B cell (primary cell): Measurements from ENCODE around the gene ZNF804B. TPM values are rescaled to one million over a fixed set of nuclear protein-coding genes. Genes with fewer than 3 reads are reported as not detected.

ENCODE experiments used
- ATAC-seq: fragments of 200-7000 bp; cut with Tn5 transposase; one replicate; pipeline ENCODE4 v1.10.0; 2021; ENCODE audit warnings: low read depth, mild to moderate bottlenecking, moderate number of reproducible peaks, moderate library complexity
- CTCF ChIA-PET: fragments of 350-600 bp; sonication (Branson Sonifier 250); formaldehyde crosslinking; loops from one replicate; lab custom pipeline; 2021; ENCODE audit warnings: antibody characterized with exemption, inconsistent platforms; lab: Charles Lee
- POLR2A ChIA-PET: fragments of 350-600 bp; sonication (Branson Sonifier 250); formaldehyde crosslinking; loops from one replicate; lab custom pipeline; 2021; ENCODE audit warnings: antibody characterized with exemption; lab: Charles Lee
- DNase-seq: peaks from one replicate; pipeline ENCODE4 v3.0.0; 2013
- H2AFZ ChIP-seq: 2 replicates; pipeline ENCODE4 v1.6.1; 2012; ENCODE audit warnings: mild to moderate bottlenecking, low read depth, low read length; ENCODE audit not compliant: insufficient read depth, poor library complexity, severe bottlenecking
- H3K27ac ChIP-seq, 2 donors: 1 replicate in 1 of 2; 2 replicates in 1 of 2; pipeline ENCODE4 v1.5.1; 2012 to 2013; ENCODE audit warnings: low read length in 2 of 2, mild to moderate bottlenecking in 2 of 2, moderate library complexity in 1 of 2
- H3K27me3 ChIP-seq, 4 experiments: fragments of 200-600 bp in 1 of 4; sonication (generic) in 1 of 4; replicated peaks in 1 of 4; 1 replicate in 2 of 4; 2 replicates in 2 of 4; pipeline versions ENCODE4 v1.6.1 to v1.7.0; 2013 to 2016; ENCODE audit warnings: low read length in 3 of 4, mild to moderate bottlenecking in 2 of 4, mixed read lengths in 1 of 4, moderate library complexity in 1 of 4; ENCODE audit not compliant: insufficient read depth in 4 of 4, control insufficient read depth in 3 of 4; ENCODE audit errors: control extremely low read depth in 1 of 4
- H3K36me3 ChIP-seq, 2 experiments: replicated peaks in 1 of 2; 1 replicate in 1 of 2; 2 replicates in 1 of 2; pipeline versions ENCODE4 v1.6.1 to v1.7.1; 2013; ENCODE audit warnings: low read length in 1 of 2; ENCODE audit not compliant: insufficient read depth in 2 of 2, control insufficient read depth in 1 of 2; ENCODE audit errors: control extremely low read depth in 1 of 2, extremely low read depth in 1 of 2
- H3K4me1 ChIP-seq, 2 donors: fragments of 200-600 bp in 1 of 2; sonication (generic) in 1 of 2; 1 replicate in 1 of 2; 2 replicates in 1 of 2; pipeline versions ENCODE4 v1.5.1 to v1.6.1; 2013 to 2017; ENCODE audit warnings: low read length in 2 of 2; ENCODE audit not compliant: control insufficient read depth in 2 of 2, insufficient read depth in 2 of 2
- H3K4me2 ChIP-seq: replicated peaks from 2 replicates; pipeline ENCODE3; 2012; ENCODE audit warnings: mild to moderate bottlenecking, low read depth, low read length; ENCODE audit not compliant: poor library complexity, severe bottlenecking
- H3K4me3 ChIP-seq, 5 experiments: fragments of 200-600 bp in 1 of 5; sonication (generic) in 1 of 5; 1 replicate in 3 of 5; 2 replicates in 2 of 5; pipeline versions ENCODE4 v1.5.1 to v1.7.0; 2011 to 2016; ENCODE audit warnings: low read length in 4 of 5, mild to moderate bottlenecking in 4 of 5, low read depth in 2 of 5, control low read depth in 1 of 5, moderate library complexity in 1 of 5; ENCODE audit not compliant: insufficient read depth in 1 of 5; ENCODE audit errors: control extremely low read depth in 1 of 5, extremely low read depth in 1 of 5
- H3K79me2 ChIP-seq: fragments of 200-600 bp; sonication (generic); one replicate; pipeline ENCODE4 v1.6.0; 2016; ENCODE audit warnings: low read length; ENCODE audit not compliant: control insufficient read depth, insufficient read depth
- H3K9ac ChIP-seq: fragments of 200-600 bp; sonication (generic); 2 replicates; pipeline ENCODE4 v1.6.1; 2017; ENCODE audit warnings: mild to moderate bottlenecking, low read length, moderate library complexity
- H3K9me3 ChIP-seq, 3 donors: one replicate each; pipeline versions ENCODE4 v1.6.1 to v1.7.1; 2013; ENCODE audit warnings: low read length in 2 of 3; ENCODE audit not compliant: control insufficient read depth in 2 of 3, insufficient read depth in 1 of 3; ENCODE audit errors: control extremely low read depth in 1 of 3
- H4K20me1 ChIP-seq: 2 replicates; pipeline ENCODE4 v1.6.0; 2012; ENCODE audit warnings: mild to moderate bottlenecking, low read length; ENCODE audit not compliant: insufficient read depth, control insufficient read depth, poor library complexity, severe bottlenecking
- H3K27ac Mint-ChIP-seq: one replicate; pipeline ENCODE4 v1.8.0; 2021; ENCODE audit warnings: mixed read lengths
- H3K27me3 Mint-ChIP-seq: one replicate; pipeline ENCODE4 v1.8.0; 2021; ENCODE audit warnings: mixed read lengths
- H3K4me1 Mint-ChIP-seq: one replicate; pipeline ENCODE4 v1.8.0; 2021; ENCODE audit warnings: mixed read lengths
- H3K4me3 Mint-ChIP-seq: one replicate; pipeline ENCODE4 v1.8.0; 2021; ENCODE audit warnings: mixed read lengths
- H3K9me3 Mint-ChIP-seq: one replicate; pipeline ENCODE4 v1.8.0; 2022; ENCODE audit warnings: mixed read lengths; ENCODE audit not compliant: insufficient read depth
- EZH2 ChIP-seq: IDR thresholded peaks from 2 replicates; pipeline ENCODE4 v1.6.1; 2012; ENCODE audit warnings: borderline replicate concordance, low read depth, mild to moderate bottlenecking, moderate library complexity, low read length; ENCODE audit not compliant: insufficient read depth, poor library complexity, severe bottlenecking
- WGBS: methylation state at CpG from one replicate; pipeline ENCODE4 v1.1.5; 2013; ENCODE audit warnings: missing lambda C conversion rate; ENCODE audit not compliant: insufficient coverage; 5-methylcytosine and 5-hydroxymethylcytosine counted together
- intact Hi-C: fragments of 100-400 bp; cut with micrococcal nuclease; formaldehyde crosslinking; loops from one replicate; pipeline ENCODE4 v1.10.0; 2022
- polyA plus RNA-seq: library from polyadenylated mRNA; depleted of rRNA; stranded (reverse); fragments of >200 nt; gene quantifications from 2 replicates; pipeline ENCODE4 v1.2.3, GENCODE V29; 2012
- total RNA-seq, 2 donors: library from RNA; stranded (reverse); fragments of 120-200 nt in 1 of 2; gene quantifications; 1 replicate in 1 of 2; 2 replicates in 1 of 2; pipeline versions ENCODE4 v1.2.3 to v1.2.4, GENCODE V29; 2013 to 2022
- TF ChIP-seq, protein P1 (sequence below): fragments of 200-600 bp; IDR thresholded peaks from one replicate; pipeline ENCODE4 v1.8.0; 2022; ENCODE audit warnings: antibody characterized with exemption, mild to moderate bottlenecking

ZNF804B gene
- total and polyA plus RNA-seq, 2 donors (not counting 1 experiment from before 2014, with no cell fraction given): not detected

DNA sequence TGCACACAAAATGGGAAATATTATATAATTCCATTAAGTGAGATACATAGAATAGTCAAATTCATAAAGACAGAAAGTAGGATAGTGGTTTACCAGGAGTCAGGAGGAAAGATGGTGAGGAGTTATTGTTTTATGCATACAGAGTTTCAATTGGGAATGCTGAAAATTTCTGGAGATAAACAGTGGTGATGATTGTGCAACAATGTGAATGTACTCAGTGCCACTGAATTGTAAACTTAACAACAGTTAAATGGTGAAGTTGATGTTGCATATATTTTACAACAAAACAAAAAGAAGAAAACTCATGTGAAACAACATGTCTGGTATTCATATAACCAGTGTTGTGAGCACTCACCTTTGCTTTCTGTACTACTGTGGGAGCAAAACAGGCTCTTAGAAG lies 204.9 kb downstream of the ZNF804B start:
- Histone ChIP-seq H3K9me3 (no peaks in the 10 kb centered on the region), H3K4me1 (no peaks in the 10 kb centered on the region), H3K4me2 (no peak overlapping the region), H3K27me3 (no peaks in the 10 kb centered on the region), H2AFZ (no peak overlapping the region), H3K36me3 (no peaks in the 10 kb centered on the region), H3K27ac (no peak overlapping the region), H4K20me1 (no peaks in the 10 kb centered on the region), H3K79me2 (no peaks in the 10 kb centered on the region), H3K4me3 (no peak overlapping the region), H3K9ac (no peak overlapping the region)
- Mint-ChIP-seq H3K9me3 (peaks cover 6% of the 10 kb centered on the region), H3K27ac (no peak overlapping the region), H3K4me1 (no peaks in the 10 kb centered on the region), H3K27me3 (no peaks in the 10 kb centered on the region), H3K4me3 (no peak overlapping the region)
- DNase-seq: no peak
- intact Hi-C loops: no loop called here
- ChIA-PET POLR2A (no interaction called here), CTCF (no interaction called here)
- ATAC-seq: no peak
- no peak for TF ChIP-seq EZH2
- TF ChIP-seq, protein P1, sequence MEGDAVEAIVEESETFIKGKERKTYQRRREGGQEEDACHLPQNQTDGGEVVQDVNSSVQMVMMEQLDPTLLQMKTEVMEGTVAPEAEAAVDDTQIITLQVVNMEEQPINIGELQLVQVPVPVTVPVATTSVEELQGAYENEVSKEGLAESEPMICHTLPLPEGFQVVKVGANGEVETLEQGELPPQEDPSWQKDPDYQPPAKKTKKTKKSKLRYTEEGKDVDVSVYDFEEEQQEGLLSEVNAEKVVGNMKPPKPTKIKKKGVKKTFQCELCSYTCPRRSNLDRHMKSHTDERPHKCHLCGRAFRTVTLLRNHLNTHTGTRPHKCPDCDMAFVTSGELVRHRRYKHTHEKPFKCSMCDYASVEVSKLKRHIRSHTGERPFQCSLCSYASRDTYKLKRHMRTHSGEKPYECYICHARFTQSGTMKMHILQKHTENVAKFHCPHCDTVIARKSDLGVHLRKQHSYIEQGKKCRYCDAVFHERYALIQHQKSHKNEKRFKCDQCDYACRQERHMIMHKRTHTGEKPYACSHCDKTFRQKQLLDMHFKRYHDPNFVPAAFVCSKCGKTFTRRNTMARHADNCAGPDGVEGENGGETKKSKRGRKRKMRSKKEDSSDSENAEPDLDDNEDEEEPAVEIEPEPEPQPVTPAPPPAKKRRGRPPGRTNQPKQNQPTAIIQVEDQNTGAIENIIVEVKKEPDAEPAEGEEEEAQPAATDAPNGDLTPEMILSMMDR: no peak

DNA sequence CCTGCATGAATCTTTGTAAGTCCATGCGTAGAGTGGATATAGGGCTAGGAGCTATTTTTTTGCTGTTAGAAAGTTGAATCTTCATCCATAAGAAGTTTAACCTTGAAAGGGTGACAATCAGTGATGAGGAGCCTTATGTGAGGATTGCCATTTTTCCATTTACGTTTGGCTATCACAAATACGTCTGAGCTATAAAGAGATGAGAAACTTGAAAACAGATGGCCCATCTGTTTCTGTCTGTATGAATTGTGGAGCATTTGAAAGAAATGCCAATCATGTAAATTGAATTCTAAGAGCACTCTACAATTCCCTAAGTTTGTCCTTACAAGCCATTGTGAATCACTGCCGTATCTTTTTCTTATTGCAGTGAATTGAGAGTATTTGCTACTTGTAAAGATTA lies 205.9 kb downstream of the ZNF804B start:
- no peaks in the 10 kb centered on the region for H3K4me1 Mint-ChIP-seq
- ChIA-PET POLR2A (no interaction called here), CTCF (no interaction called here)
- no peaks in the 10 kb centered on the region for H4K20me1 ChIP-seq
- H3K9me3 ChIP-seq: no peaks in the 10 kb centered on the region
- no peak overlapping the region for H3K27ac ChIP-seq
- H3K27me3 ChIP-seq: no peaks in the 10 kb centered on the region
- no peaks in the 10 kb centered on the region for H3K4me1 ChIP-seq
- H3K4me3 Mint-ChIP-seq: no peak overlapping the region
- H2AFZ ChIP-seq: no peak overlapping the region
- no peaks in the 10 kb centered on the region for H3K36me3 ChIP-seq
- no peak overlapping the region for H3K27ac Mint-ChIP-seq
- no peak overlapping the region for H3K4me2 ChIP-seq
- H3K9me3 Mint-ChIP-seq: peaks cover 6% of the 10 kb centered on the region
- intact Hi-C loops: no loop called here
- no peaks in the 10 kb centered on the region for H3K27me3 Mint-ChIP-seq
- DNase-seq (no peak), ATAC-seq (no peak)
- TF ChIP-seq, protein P1: no peak
- TF ChIP-seq EZH2: no peak
- 90% methylated on average over 2 of the region's 4 CpGs for WGBS
- no peak overlapping the region for H3K4me3 ChIP-seq
- no peak overlapping the region for H3K9ac ChIP-seq
- no peaks in the 10 kb centered on the region for H3K79me2 ChIP-seq
